Calu3 (cell line): ENCODE results near the gene NUDT15. TPM values are rescaled to one million over a fixed set of nuclear protein-coding genes. Genes with fewer than 3 reads are reported as not detected.

Source experiments
- Bru-seq: library from RNA; stranded (reverse); fragments of 400-500 nt; gene quantifications from one replicate; lab custom pipeline; 2021; lab: Mats Ljungman, UMichigan
- BruChase-seq, 2 experiments: library from RNA; stranded (reverse); fragments of 400-500 nt; gene quantifications; one replicate each; lab custom pipeline; 2021; lab: Mats Ljungman, UMichigan
- BruUV-seq: library from RNA; stranded (reverse); fragments of 400-500 nt; replicated peaks from 2 replicates; lab custom pipeline; 2021; lab: Mats Ljungman, UMichigan
- CTCF ChIA-PET: fragments of 300-600 bp; sonication (Branson Sonifier 250); formaldehyde crosslinking; loops from one replicate; lab custom pipeline; 2022; ENCODE audit warnings: antibody characterized with exemption; lab: Charles Lee
- DNase-seq: peaks from one replicate; pipeline ENCODE4 v3.0.0; 2022
- H3K27ac Mint-ChIP-seq: one replicate; pipeline ENCODE4 v1.8.0; 2022; ENCODE audit warnings: mixed read lengths; ENCODE audit not compliant: unreplicated experiment
- H3K27me3 Mint-ChIP-seq: one replicate; pipeline ENCODE4 v1.8.0; 2022; ENCODE audit warnings: mixed read lengths; ENCODE audit not compliant: unreplicated experiment
- H3K36me3 Mint-ChIP-seq: one replicate; pipeline ENCODE4 v1.8.0; 2022; ENCODE audit warnings: mild to moderate bottlenecking, moderate library complexity, mixed read lengths; ENCODE audit not compliant: insufficient read depth, unreplicated experiment
- H3K4me1 Mint-ChIP-seq: one replicate; pipeline ENCODE4 v1.8.0; 2022; ENCODE audit warnings: mild to moderate bottlenecking, low read depth, mixed read lengths; ENCODE audit not compliant: unreplicated experiment
- H3K4me3 Mint-ChIP-seq: one replicate; pipeline ENCODE4 v1.8.0; 2022; ENCODE audit warnings: mild to moderate bottlenecking, low read depth, moderate library complexity, mixed read lengths; ENCODE audit not compliant: unreplicated experiment
- H3K9me3 Mint-ChIP-seq: one replicate; pipeline ENCODE4 v1.8.0; 2022; ENCODE audit warnings: low read depth, mixed read lengths; ENCODE audit not compliant: unreplicated experiment
- intact Hi-C: fragments of 100-400 bp; cut with micrococcal nuclease; formaldehyde crosslinking; loops from one replicate; pipeline ENCODE4 v1.10.0; 2022; ENCODE audit not compliant: unreplicated experiment
- long read RNA-seq: library from polyadenylated mRNA; stranded (forward); transcript quantifications from one replicate; pipeline ENCODE4 v2.0.0, GENCODE V29; 2022
- total RNA-seq: library from RNA; stranded (reverse); gene quantifications from 2 replicates; pipeline ENCODE4 v1.2.3, GENCODE V29; 2022
- TF ChIP-seq, protein P1 (sequence below): fragments of 200-600 bp; IDR thresholded peaks from one replicate; pipeline ENCODE4 v1.8.0; 2022; ENCODE audit warnings: antibody characterized with exemption; ENCODE audit not compliant: unreplicated experiment

The NUDT15 gene
- total RNA-seq (19.2 and 19.4 TPM in 2 replicates), Bru-seq, nascent RNA (percentile 74 among the genes with signal in this experiment), BruChase-seq, experiment 1, labeled RNA remaining after a 6-hour chase (percentile 90 among the genes with signal in this experiment), BruChase-seq, experiment 2, labeled RNA remaining after a 2-hour chase (percentile 79 among the genes with signal in this experiment)
- long read RNA-seq, transcript NUDT15-201 (3 exons, 2,098 nt) = major isoform, 35 of 40 reads
- long read RNA-seq, partial matches to known transcripts = 3 of 40 reads
- long read RNA-seq, other reads (novel, unspliced or antisense) = 2 of 40 reads

GRCh38 chr13:48037346-48038173 is at the start of gene NUDT15:
NUDT15 (plus strand) TSS chr13:48037726; CDS start chr13:48037747, 21 bp downstream.
- Mint-ChIP-seq H3K4me1 (peaks cover 22% of the 10 kb centered on the region), H3K27ac (peak within 1 kb of the TSS; percentile 95), H3K27me3 (no peaks in the 10 kb centered on the region), H3K4me3 (peak within 1 kb of the TSS; percentile 93), H3K9me3 (no peaks in the 10 kb centered on the region), H3K36me3 (peaks cover 22% of the 10 kb centered on the region)
- DNase-seq = peak; percentile 92
- intact Hi-C loops = loop anchor here (2.0 to 5.0 kb wide), 2 partner anchors 29 to 550 kb away; no protein-coding TSS in a partner anchor
- no TSS peak for BruUV-seq
- CTCF ChIA-PET = interaction anchor here (0.5 to 1.8 kb wide), 5 partner anchors 36 to 872 kb away, joined by 3 to 7 read pairs (median 4); partner anchors contain the start of genes MED4 and SUCLA2
- TF ChIP-seq, protein P1, sequence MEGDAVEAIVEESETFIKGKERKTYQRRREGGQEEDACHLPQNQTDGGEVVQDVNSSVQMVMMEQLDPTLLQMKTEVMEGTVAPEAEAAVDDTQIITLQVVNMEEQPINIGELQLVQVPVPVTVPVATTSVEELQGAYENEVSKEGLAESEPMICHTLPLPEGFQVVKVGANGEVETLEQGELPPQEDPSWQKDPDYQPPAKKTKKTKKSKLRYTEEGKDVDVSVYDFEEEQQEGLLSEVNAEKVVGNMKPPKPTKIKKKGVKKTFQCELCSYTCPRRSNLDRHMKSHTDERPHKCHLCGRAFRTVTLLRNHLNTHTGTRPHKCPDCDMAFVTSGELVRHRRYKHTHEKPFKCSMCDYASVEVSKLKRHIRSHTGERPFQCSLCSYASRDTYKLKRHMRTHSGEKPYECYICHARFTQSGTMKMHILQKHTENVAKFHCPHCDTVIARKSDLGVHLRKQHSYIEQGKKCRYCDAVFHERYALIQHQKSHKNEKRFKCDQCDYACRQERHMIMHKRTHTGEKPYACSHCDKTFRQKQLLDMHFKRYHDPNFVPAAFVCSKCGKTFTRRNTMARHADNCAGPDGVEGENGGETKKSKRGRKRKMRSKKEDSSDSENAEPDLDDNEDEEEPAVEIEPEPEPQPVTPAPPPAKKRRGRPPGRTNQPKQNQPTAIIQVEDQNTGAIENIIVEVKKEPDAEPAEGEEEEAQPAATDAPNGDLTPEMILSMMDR = peak; percentile 88

GRCh38 chr13:47990427-47990826 is 47.1 kb upstream of the NUDT15 start:
- no peak overlapping the region for H3K4me3 Mint-ChIP-seq
- H3K27me3 Mint-ChIP-seq = no peaks in the 10 kb centered on the region
- H3K4me1 Mint-ChIP-seq = peaks cover 10% of the 10 kb centered on the region
- DNase-seq = no peak
- H3K36me3 Mint-ChIP-seq = peaks cover 20% of the 10 kb centered on the region
- TF ChIP-seq, protein P1 = no peak
- CTCF ChIA-PET = no interaction called here
- H3K9me3 Mint-ChIP-seq = no peaks in the 10 kb centered on the region
- H3K27ac Mint-ChIP-seq = no peak overlapping the region
- no TSS peak for BruUV-seq
- intact Hi-C loops = no loop called here

GRCh38 chr13:47990920-47991466 is 46.5 kb upstream of the NUDT15 start:
- Mint-ChIP-seq H3K9me3 (no peaks in the 10 kb centered on the region), H3K36me3 (peaks cover 15% of the 10 kb centered on the region), H3K4me1 (peaks cover 10% of the 10 kb centered on the region), H3K27me3 (no peaks in the 10 kb centered on the region), H3K4me3 (no peak overlapping the region), H3K27ac (no peak overlapping the region)
- TF ChIP-seq, protein P1 = no peak
- BruUV-seq = no TSS peak
- no peak for DNase-seq
- CTCF ChIA-PET = no interaction called here
- intact Hi-C loops = no loop called here

GRCh38 chr13:47991859-47992258 is 45.7 kb upstream of the NUDT15 start:
- CTCF ChIA-PET = no interaction called here
- Mint-ChIP-seq H3K36me3 (peaks cover 13% of the 10 kb centered on the region), H3K4me1 (peaks cover 10% of the 10 kb centered on the region), H3K9me3 (no peaks in the 10 kb centered on the region), H3K27ac (no peak overlapping the region), H3K4me3 (no peak overlapping the region), H3K27me3 (no peaks in the 10 kb centered on the region)
- TF ChIP-seq, protein P1 = no peak
- no peak for DNase-seq
- intact Hi-C loops = no loop called here
- no TSS peak for BruUV-seq
